ENCODE measurements around the gene SEMA4B.

The SEMA4B gene

DNA sequence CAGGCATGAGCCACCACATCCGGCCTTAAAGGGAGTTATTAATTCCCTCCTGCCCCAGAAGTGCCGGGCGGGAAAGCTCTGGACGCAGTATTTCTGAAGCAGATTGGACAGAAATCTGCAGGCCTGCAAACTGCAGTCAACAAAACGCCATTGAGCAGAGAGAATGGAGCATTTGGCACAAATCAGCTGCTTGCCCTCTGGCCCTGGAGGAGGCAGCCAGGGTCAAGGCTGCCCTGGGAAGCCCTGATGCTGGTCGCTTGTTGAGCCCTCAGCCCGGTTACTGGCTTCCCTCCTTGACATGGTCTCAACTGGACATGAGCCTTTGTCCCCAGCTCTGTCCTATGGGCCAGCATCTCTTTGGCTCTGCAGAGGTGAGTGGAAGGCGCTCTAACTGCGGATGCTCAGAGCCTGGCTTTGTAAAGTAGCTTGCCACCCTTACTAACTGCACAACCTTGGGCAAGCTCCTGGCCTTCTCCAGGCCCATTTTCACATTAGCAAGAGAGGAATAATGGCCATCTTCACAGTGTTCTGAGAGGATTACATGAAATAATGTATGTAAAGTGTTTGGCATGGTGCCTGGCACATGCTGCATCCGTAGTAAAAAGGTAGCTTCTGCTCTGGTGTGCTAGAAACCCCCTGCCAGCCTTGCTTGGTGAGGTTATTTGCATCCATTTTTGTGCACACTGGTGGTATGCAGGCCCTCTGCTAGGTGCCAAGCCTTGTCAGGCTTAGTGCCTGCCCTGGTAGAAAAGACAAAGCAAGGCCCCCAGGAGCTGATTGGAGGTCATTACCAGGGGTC, 4.1 kb downstream of the SEMA4B start:
- DNase-seq (ENCODE audit: low spot score) = no peak

- DNase-seq (ENCODE audit: low spot score) = peak; percentile 21
Observed at GRCh38 chr15:90205886-90206285, 4.8 kb downstream of the SEMA4B start.

GRCh38 chr15:90207252-90207651, 6.1 kb downstream of the SEMA4B start:
- no peak for DNase-seq (ENCODE audit: low spot score)

GRCh38 chr15:90208356-90208755, 7.2 kb downstream of the SEMA4B start:
- DNase-seq (ENCODE audit: low spot score) = no peak

DNA sequence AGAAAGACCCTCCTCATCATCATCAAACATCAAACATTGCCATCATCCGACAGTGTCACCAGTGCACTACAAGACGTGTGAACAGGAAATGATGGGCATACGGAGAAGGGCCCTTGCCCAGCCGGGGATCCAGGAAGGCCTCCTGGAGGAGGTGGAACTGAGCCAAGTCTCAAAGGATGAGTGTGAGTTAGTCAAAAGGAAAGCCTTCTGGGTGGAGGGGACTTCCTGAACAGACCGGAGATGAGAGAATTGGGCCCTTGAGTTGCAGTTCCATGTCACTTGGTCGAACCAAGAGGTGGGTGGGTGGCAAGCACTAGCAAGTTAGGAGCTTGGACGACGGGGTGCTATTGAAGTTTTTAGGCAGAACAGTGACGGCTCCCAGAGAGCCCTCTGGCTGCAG, 8.5 kb downstream of the SEMA4B start:
- no peak for DNase-seq (ENCODE audit: low spot score)

- no peak for DNase-seq (ENCODE audit: low spot score)
Observed at GRCh38 chr15:90210593-90210992, 9.5 kb downstream of the SEMA4B start.

DNA sequence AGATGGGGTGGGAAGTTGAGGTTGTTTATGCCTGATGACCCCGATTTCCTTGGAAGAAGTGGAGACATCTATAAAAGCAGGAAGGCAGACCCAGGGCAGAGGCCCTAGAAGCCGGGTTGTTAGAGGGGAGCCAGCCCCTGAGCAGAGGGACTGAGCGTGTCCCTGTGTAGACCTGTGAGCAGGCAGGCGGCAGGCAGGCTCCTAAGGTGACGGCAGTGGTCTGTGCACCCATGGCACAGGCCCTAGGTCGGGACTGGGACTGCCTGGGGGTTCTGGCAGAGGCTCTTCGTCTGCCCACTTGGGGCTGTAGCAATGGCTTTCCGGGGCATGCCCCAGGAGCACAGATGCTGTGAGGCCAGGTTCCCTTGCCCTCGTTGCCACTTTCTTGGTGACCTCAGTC, 9.9 kb downstream of the SEMA4B start:
- DNase-seq (ENCODE audit: low spot score) = no peak

GRCh38 chr15:90211440-90212143, 10.5 kb downstream of the SEMA4B start:
- peak; percentile 25 for DNase-seq (ENCODE audit: low spot score)

- no peak for DNase-seq (ENCODE audit: low spot score)
Observed at GRCh38 chr15:90212221-90213098, 11.3 kb downstream of the SEMA4B start.

DNA sequence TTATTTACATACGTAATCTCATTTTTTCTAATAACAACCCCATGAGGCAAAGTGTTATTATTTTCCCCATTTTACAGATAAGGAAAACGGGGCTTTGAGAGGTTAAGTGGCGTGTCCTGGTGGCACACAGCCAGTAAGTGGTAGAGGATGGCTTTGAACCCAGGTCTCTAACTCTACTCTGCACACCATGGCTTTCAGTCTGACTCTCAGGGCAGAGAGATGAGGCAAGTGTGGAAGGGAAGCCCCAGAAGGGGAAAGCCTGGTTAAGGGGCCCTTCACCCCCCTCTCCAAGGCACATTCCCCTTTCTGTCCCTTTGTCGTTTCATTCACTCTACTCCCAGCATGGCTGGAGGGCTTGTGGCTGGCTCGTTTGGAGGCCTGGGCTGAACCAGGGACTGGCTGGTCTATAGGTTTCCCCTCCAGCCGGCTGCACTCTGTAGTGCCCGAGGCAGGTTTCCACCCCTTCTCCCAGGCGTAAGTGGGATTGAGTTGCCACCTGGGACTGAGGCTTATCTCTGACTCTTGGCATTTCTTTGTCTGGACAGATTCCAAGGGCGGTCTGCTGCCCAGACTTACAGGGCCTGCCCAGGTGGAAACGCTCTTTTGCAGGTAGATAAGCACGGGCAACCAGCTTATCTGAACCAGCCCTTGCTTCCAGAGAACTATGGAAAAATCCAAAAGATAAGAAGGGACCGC, 12.1 kb downstream of the SEMA4B start:
- DNase-seq (ENCODE audit: low spot score) = peak; percentile 19

DNA sequence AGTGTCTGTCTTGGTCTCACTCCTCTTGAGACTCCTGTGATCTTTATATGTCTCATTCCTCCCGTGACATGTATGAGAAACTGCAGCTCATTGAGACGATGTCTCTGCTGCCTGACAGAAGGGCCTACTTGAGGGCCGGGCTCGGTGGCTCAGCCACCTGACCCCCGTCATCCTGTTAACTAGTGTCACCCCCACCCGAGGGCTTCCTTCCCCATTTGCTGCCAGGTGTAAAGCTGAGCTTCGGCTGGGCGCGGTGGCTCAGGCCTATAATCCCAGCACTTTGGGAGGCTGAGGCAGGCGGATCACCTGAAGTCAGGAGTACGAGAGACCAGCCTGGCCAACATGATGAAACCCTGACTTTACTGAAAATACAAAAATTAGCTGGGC, 12.7 kb downstream of the SEMA4B start:
- DNase-seq (ENCODE audit: low spot score) = no peak

- DNase-seq (ENCODE audit: low spot score) = no peak
Observed at GRCh38 chr15:90214553-90215196, 13.5 kb downstream of the SEMA4B start.

DNA sequence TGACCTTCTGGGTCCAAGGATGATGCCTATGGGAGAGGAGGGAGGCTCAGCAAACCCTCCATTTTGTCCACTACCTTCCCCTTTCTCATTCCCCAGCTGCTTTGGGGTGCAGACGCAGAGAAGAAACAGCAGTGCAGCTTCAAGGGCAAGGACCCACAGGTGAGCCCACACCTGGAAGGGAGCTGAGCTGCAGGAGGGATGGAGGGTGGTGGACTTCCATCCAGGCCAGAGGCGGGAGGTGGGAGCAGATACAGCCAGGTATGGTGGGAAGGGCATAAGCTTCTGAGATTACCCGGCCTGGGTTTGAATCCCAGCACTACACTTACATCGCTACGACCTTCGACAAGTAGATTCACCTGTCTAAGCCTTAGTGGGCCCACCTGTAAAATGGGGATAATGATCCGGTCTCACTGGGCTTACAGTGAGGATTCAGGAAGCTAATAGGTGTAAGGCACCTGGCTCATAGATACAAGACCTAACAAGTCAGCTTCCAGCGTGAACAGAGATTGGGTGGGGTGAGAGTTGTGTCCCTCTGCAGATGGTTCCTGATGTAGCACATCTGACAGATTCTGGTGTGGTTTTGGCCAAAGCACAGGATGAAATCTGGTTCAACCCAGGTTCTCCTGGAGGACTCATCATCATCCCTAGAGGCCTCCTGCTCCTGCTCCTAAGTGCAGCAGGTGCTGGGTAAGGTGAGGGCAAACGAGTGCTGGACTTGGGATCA, 16.7 kb downstream of the SEMA4B start:
- no peak for DNase-seq (ENCODE audit: low spot score)

DNA sequence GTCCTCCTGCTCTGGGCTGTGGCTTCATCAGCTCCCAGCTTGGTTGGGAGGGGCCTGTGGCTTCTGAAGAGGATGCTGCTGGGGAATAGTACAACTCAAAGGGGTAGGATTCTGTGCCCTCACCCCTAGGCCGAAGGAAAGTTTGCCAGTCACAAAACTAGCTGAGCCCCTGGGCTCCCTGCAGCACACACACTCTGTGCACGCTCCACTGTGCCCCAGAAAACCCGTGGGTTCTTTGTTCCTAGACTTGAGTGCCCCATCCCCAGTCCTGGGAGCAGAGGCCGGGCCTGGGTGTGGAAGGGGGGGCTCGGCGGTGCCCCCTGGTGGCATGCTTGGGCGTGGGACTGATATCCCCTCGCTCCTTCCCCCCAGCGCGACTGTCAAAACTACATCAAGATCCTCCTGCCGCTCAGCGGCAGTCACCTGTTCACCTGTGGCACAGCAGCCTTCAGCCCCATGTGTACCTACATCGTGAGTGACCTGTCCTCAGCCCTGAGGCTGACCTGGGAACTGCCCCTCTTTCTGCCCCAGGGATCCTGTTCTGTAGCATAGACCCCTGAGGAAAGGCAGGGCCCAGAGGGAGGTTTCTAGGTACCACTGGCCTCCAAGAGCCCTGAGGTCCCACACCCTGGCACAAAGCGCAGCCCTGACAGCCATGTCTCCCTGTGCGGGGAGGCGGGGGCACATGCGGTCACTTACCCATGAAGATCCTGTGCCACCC, 18.5 kb downstream of the SEMA4B start:
- DNase-seq (ENCODE audit: low spot score) = peak; percentile 67

DNA sequence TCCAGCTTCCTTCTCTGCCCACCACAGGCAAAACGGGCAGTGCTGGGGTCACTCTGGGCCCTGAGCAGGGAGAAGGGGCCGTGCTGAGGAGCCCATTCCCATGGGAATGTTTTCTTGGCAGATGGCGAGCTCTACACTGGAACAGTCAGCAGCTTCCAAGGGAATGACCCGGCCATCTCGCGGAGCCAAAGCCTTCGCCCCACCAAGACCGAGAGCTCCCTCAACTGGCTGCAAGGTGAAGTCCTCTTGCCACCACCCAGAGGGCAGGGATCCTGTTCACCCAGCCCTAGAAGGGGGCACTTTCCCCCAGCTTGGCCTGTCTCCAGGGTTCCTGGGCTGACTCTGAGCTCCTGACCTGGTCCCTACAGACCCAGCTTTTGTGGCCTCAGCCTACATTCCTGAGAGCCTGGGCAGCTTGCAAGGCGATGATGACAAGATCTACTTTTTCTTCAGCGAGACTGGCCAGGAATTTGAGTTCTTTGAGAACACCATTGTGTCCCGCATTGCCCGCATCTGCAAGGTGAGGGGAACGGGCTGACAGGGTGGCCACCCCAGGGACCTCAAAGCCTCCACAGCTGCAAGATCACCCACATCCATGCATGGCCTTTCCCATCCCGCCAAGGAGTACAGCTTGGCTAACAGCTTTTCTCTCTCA, 20.2 kb downstream of the SEMA4B start:
- peak; percentile 78 for DNase-seq (ENCODE audit: low spot score)

- no peak for DNase-seq (ENCODE audit: low spot score)
Observed at GRCh38 chr15:90222547-90222946, 21.4 kb downstream of the SEMA4B start.

DNA sequence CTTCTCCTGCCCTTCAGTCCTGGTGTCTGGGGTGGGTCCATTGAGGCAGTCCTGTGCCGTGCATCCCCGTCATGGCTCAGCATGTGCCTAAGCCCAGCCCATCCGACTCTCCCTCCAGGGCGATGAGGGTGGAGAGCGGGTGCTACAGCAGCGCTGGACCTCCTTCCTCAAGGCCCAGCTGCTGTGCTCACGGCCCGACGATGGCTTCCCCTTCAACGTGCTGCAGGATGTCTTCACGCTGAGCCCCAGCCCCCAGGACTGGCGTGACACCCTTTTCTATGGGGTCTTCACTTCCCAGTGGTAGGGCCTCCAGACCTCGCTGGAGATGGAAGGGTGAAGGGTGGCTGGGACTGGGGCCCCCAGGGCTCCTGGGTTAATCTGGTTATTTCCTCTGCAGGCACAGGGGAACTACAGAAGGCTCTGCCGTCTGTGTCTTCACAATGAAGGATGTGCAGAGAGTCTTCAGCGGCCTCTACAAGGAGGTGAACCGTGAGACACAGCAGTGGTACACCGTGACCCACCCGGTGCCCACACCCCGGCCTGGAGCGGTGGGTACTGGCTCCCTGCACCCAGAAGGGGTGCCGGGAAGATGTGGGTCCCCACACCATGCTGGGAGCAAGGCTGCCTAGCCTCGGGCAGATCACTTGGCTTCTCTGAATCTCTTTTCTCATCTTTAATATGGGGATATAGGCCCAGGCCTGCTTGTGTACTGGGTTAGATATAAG, 22.5 kb downstream of the SEMA4B start:
- DNase-seq (ENCODE audit: low spot score) = no peak

GRCh38 chr15:90225047-90225446, 23.9 kb downstream of the SEMA4B start:
- DNase-seq (ENCODE audit: low spot score) = no peak
